Activated naive CD8-positive, alpha-beta T cell treated with anti-CD3 and anti-CD28 coated beads for 36 hours (primary cell): ENCODE measurements around the gene CCDC117. TPM values are rescaled to one million over a fixed set of nuclear protein-coding genes. Genes with fewer than 3 reads are reported as not detected.
"Not testable (repeated sequence)": the region's sequence is repeated elsewhere in the genome, so short reads cannot be mapped to it uniquely, and the experiment has no call there.

Experiments used
- DNase-seq: peaks from one replicate; pipeline ENCODE4 v3.0.0; 2021
- H3K27ac Mint-ChIP-seq: one replicate; pipeline ENCODE4 v1.8.0; 2022; ENCODE audit warnings: mild to moderate bottlenecking, moderate library complexity, mixed read lengths
- H3K27me3 Mint-ChIP-seq: one replicate; pipeline ENCODE4 v1.8.0; 2022; ENCODE audit warnings: mild to moderate bottlenecking, mixed read lengths
- H3K36me3 Mint-ChIP-seq: one replicate; pipeline ENCODE4 v1.8.0; 2021; ENCODE audit warnings: mild to moderate bottlenecking, mixed read lengths
- H3K4me1 Mint-ChIP-seq: one replicate; pipeline ENCODE4 v1.8.0; 2021; ENCODE audit warnings: mixed read lengths
- H3K4me3 Mint-ChIP-seq: one replicate; pipeline ENCODE4 v1.8.0; 2022; ENCODE audit warnings: mild to moderate bottlenecking, moderate library complexity, mixed read lengths
- H3K9me3 Mint-ChIP-seq: one replicate; pipeline ENCODE4 v1.8.0; 2022; ENCODE audit warnings: mixed read lengths
- total RNA-seq, 2 experiments: library from RNA; stranded (reverse); gene quantifications; one replicate each; pipeline ENCODE4 v1.2.3, GENCODE V29; 2021

Gene CCDC117
- total RNA-seq, 2 experiments from 2014 or later, result 27.6 to 29.2 TPM

DNA sequence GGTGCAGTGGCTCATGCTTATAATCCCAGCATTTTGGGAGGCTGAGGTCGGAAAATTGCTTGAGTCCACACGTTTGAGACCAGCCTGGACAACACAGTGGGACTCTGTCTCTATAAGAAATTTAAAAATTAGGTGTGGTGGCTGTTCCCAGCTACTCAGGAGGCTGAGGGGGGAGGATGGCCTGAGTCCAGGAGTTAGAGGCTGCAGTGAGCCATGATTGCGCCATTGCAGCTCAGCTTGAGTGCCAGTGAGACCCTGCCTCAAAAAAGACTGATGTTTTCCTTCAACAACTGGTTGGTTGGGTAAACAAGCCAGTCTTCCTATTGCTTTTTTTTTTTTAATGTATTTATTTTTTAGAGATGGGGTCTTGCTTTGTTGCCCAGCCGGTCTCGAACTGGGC is 18.6 kb downstream of the CCDC117 start:
- no peak overlapping the region for H3K27ac Mint-ChIP-seq

DNA sequence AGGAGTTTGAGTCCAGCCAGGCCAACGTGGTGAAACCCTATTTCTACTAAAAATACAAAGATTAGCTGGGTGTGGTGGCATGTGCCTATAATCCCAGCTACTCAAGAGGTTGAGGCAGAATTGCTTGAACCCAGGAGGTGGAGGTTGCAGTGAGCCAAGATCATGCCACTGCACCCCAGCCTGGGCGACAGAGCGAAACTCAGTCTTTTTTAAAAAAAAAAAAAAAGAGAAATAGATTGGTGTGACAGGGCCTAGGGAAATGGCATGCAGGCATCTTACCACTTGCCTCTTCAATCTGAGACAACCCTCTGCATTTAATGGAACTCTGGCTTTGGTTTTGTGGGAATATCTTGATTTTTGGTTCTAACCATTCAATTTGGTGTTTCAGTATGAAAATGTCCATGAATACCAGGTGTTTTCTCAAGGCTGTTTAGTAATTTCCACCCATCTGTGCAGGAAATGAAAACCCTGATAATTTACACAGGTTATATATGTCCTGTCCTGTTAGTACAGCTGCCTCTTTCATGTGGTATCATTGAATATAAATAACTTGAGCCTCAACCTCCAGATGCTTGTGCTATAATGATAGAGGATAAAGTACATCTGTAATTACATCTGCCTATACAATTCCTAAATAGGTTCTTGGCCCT is 19.5 kb downstream of the CCDC117 start:
- Mint-ChIP-seq H3K9me3 (no peaks in the 10 kb centered on the region), H3K4me1 (peaks cover 56% of the 10 kb centered on the region), H3K36me3 (peaks cover 37% of the 10 kb centered on the region), H3K27ac (peak overlapping the region; percentile 17), H3K4me3 (no peak overlapping the region), H3K27me3 (no peaks in the 10 kb centered on the region)
- no peak for DNase-seq

More for the DNA sequence above, 18.6 kb downstream of the CCDC117 start:
- peaks cover 47% of the 10 kb centered on the region for H3K4me1 Mint-ChIP-seq
- H3K4me3 Mint-ChIP-seq, result no peak overlapping the region
- peaks cover 33% of the 10 kb centered on the region for H3K36me3 Mint-ChIP-seq
- no peaks in the 10 kb centered on the region for H3K9me3 Mint-ChIP-seq
- no peak for DNase-seq
- H3K27me3 Mint-ChIP-seq, result no peaks in the 10 kb centered on the region

DNA sequence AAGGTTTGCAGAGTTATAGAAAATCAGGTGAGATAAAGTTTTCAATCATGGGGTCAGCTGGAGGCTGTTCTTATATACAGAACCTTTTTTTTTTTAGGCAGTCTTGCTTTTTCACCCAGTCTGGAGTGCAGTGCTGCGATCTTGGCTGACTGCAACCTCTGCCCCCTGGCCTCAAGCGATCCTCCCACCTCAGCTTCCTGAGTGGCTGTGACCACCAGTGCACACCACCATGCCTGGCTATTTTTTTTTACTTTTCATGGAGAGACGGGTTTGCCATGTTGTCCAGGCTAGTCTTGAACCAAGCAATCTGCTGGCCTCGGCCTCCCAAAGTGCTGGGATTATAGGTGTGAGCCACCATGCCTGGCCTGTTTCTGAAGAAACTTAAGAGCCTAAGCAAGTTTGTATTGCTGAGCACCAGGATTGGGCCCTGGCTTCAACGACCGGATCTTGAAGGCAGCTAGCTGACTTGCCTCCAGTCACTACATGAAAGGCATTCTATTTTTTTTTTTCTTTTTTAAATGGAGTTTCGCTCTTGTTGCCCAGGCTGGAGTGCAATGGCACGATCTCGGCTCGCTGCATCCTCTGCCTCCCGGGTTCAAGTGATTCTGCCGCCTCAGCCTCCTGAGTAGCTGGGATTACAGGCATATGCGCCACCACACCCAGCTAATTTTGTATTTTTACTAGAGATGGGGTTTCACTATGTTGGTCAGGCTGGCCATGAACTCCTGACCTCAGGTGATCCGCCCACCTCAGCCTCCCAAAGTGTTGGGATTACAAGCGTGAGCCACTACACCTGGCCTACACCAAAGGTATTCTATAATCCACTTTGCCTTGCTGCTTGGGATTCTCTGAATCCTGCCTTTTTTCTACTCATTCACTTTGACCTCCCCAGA is 20.2 kb downstream of the CCDC117 start:
- Mint-ChIP-seq H3K36me3 (peaks cover 41% of the 10 kb centered on the region), H3K27me3 (no peaks in the 10 kb centered on the region), H3K9me3 (no peaks in the 10 kb centered on the region), H3K4me3 (no peak overlapping the region), H3K4me1 (peaks cover 57% of the 10 kb centered on the region), H3K27ac (peak overlapping the region; percentile 17)
- DNase-seq, result no peak

DNA sequence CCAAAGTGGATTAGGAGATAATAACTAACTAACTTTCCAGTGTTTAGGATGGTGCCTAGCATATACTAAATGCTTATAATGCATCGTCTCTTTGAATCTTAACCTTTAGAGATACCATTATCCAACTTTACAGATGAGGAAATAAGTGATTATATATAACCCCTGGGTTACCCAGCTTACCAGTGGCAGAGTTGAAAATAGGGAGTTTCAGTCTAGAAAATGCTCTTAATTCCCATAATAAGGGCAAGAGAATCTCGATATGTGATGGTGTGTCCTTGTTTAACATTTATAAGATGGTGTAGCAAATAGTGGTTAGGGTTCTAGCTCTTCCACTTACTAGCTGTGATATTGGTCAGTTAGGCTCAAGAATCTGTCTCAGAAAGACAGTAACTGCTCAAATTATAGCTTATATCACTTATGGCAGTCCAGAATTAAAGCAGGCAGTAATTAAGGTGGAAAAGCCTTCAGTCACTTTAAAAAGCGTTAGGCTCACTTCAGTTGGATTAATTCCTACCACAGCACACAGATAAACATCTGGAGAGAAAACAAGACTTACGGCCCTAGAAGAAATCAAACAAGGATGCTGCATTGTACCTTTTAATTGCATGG is 21.6 kb downstream of the CCDC117 start:
- no peak for DNase-seq
- H3K36me3 Mint-ChIP-seq, result peaks cover 55% of the 10 kb centered on the region
- H3K27me3 Mint-ChIP-seq, result no peaks in the 10 kb centered on the region
- H3K4me3 Mint-ChIP-seq, result no peak overlapping the region
- H3K27ac Mint-ChIP-seq, result no peak overlapping the region
- peaks cover 65% of the 10 kb centered on the region for H3K4me1 Mint-ChIP-seq
- H3K9me3 Mint-ChIP-seq, result no peaks in the 10 kb centered on the region

DNA sequence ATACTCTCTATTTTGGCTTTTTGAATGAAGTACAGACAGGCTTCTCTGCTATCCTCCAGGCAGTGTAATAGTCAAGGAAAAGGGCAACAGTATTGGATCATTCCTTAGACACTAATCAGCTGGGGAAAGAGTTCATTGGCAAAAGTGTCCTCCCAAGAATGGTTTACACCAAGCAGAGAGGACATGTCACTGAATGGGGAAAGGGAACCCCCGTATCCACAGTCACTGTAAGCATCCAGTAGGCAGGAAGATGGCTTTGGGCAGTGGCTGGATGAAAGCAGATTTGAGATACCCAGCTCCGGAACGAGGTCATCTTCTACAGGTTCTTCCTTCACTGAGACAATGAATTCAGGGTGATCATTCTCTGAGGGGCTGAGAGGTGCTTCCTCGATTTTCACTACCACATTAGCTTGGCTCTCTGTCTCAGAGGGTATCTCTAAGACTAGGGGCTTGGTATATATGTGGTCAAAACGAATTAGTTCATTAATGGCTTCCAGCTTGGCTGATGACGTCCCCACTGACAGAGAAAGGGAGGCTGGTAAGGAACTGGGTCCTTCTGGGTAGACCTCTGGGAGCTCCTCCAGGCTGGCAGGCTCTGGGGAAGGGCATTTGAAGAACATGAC is 22.7 kb downstream of the CCDC117 start:
- Mint-ChIP-seq H3K4me3 (no peak overlapping the region), H3K4me1 (peaks cover 63% of the 10 kb centered on the region), H3K27ac (peak overlapping the region; percentile 29), H3K36me3 (peaks cover 58% of the 10 kb centered on the region), H3K9me3 (no peaks in the 10 kb centered on the region), H3K27me3 (no peaks in the 10 kb centered on the region)
- DNase-seq, result no peak

DNA sequence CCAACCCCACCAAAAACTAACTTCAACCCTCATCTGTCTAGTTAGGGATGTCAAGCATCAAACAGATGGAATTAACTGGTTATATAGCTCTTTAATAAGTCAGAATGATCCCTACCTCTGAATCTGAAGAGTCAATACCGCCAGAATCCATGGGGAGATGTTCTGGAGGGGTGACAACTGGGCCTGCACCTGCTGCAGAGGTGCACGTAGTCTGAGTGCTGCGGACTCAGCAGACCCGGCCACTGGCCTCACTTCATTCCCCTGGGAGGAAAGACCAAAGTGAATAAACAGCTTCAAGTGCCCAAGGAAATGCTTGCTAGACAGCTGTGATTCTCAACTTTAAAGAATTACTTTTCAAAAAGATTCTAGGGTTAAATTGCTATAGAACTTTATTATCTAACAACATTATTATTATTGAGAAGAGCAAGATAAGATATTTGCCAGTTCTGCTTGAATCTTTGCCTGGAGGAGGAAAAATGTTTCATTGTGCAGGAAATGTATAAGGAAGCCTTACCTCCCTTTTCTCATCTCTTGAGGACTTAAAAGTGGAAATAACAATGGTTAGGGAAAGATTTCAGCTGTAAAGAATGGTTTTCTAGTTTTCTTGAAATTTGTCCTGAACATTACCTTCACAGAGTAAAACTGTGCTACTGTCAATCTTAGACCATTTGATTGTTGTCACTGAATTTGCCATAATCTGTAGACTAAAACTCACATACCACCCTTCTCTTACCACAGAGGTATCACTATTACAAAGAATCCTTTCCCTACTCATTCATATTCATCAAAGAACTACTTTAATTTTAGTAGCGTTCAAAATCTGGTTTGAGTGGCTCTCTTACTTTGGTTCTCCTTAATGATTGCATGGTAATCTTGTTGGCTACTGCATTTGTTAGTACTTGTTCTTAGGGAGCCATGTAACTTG is 23.7 kb downstream of the CCDC117 start:
- Mint-ChIP-seq H3K27me3 (no peaks in the 10 kb centered on the region), H3K9me3 (no peaks in the 10 kb centered on the region), H3K4me1 (peaks cover 61% of the 10 kb centered on the region), H3K36me3 (peaks cover 58% of the 10 kb centered on the region), H3K27ac (peak overlapping the region; percentile 63), H3K4me3 (no peak overlapping the region)
- no peak for DNase-seq

DNA sequence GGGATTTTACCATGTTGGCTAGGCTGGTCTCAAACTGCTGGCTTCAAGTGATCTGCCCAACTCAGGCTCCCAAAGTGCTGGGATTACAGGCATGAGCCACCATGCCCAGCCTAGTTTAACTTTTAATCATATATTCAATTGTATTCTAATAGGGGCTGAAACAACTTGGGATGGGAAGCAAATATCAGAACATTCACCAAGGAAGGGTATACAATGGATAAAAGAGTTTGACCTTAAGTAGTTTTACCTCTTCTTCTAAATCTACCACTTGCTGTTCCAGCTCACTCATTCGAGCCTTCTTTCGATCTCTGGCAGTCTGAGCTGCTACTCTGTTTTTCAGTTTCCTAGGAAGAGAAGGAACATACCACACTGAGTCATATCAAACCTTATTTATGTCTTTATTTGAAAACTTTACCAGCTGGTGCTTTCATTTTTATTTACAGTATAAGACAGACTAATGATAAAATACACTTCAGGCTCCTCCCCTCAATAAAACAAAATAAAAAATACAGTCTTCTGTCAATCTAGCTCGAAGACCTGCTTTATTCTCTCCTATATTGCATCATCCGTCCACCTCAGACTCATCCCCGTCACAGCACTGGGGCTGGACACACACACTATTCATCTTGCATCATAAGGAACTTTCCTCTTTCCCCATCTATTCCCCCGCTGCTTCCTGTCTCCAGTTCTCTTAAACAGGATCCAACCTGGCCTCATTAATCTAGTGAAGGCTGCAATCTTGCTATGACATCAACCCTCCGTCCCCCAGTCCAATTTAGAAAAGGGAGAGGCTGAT is 26.5 kb downstream of the CCDC117 start:
- Mint-ChIP-seq H3K4me1 (peaks cover 57% of the 10 kb centered on the region), H3K9me3 (no peaks in the 10 kb centered on the region), H3K4me3 (peak overlapping the region; percentile 92), H3K27me3 (no peaks in the 10 kb centered on the region), H3K36me3 (peaks cover 48% of the 10 kb centered on the region), H3K27ac (peak overlapping the region; percentile 95)
- DNase-seq, result peak; percentile 40

DNA sequence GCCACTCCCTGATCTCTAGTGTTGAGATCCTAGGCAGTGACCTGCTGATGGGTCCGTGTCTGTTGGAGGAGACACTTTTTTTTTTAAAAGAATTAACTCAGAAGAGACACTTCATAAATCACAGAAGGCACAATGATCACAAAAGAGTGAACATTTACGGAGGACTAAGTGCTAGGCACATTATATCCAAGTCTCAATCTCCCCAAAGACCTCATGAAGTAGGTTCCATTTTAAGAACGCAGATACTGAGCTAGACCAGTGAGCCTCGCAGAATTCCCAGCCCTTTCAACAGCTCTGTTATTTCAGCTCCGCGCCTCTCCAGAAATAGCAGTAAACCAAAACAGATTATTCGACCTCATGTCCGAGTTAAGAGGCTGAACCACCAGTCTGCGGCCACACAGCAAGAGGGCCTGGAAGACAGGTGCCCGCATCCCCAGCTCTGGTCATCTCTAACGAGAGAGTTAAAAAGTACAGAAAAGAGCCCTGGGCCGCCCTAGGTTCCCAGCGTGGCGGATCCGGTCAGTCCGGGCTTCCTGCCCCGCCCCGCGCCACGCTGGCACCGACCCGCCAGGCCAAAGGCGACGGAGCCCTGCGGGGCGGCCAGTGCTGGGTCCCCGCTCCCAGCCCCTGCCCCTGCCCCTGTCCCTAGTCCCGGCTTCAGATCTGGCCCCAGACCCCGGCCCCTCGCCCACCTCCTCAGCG is 27.3 kb downstream of the CCDC117 start:
- Mint-ChIP-seq H3K4me3 (peak overlapping the region; percentile 92), H3K4me1 (peaks cover 52% of the 10 kb centered on the region), H3K36me3 (peaks cover 45% of the 10 kb centered on the region), H3K9me3 (no peaks in the 10 kb centered on the region), H3K27me3 (no peaks in the 10 kb centered on the region), H3K27ac (peak overlapping the region; percentile 98)
- DNase-seq, result peak; percentile 50

DNA sequence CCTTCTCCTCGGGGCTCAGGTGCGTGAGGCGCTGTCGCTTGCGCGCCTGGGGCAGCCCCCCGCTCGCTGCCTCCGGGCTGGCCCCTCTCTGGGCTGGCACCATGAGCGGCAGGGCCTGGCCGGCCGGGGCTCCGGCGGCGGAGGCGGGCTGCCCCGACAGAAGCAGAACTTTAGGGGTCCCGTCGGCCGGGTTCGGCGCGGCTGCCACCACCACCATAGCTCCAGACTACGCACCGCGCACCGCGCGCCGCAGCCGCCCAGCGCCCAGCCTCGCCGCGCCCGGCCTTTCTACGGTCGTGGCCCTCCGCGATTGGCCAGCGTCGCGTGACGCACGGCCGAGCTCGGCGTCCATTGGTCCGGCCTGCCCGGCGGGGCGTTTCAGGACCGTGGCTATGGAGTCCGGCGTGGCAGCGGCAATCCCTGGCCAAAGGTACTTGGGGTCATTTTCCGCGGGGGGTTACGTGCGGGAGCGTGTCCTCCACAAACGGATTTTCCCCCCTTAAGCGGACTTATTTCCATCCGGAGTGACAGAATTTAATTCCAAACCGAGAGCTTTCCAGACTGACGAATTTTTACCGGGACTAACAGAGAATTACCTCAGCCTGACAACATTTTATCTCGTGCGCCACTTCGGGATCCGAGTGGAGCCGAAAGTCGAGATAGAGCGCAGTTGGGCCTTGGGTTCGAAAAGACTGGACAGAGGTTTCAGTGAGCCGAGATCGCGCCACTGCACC is 28.0 kb downstream of the CCDC117 start, which contains the start of gene XBP1:
Gene XBP1 (minus strand): TSS at position 262 of the 734 bp plus-strand sequence.
- Mint-ChIP-seq H3K27ac (peak within 1 kb of the TSS; percentile 98), H3K36me3 (peaks cover 38% of the 10 kb centered on the region), H3K4me1 (peaks cover 46% of the 10 kb centered on the region), H3K27me3 (no peaks in the 10 kb centered on the region), H3K9me3 (no peaks in the 10 kb centered on the region), H3K4me3 (peak within 1 kb of the TSS; percentile 92)
- peak; percentile 93 for DNase-seq

DNA sequence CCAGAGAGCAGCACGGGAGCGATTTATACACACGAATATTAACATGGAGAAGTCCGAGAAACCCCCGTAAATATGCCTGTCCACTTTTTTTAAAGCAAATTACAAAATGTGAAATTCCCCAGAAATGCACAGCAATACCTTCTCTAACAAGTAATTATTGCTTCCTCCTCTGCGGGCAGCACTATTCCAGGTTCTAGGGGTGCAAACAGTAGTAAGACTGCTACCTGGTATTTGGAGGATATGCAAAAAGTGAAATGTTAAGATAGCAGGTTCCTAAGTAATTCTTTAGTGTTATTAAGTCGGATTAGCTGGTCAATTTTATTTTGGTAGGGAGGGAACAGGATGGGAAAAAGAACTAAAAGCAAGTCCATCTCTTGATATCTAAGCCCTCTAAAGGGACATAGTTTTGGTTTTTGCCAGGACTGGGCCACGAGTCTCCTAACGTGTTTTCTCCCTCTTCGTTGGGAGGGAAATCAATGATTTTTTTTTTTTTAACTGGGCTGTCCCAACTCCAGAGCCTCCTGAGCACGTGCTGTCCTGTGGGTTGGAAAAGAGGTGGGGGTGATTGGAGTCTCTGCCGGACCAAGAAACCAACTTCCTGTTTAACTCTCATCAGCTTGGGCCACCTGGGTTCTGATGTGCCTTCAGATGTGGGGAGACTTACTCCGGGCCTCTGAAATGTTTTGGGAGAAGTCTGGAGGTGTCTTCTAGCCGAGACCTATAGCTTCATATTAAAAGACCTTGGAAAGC is 29.5 kb downstream of the CCDC117 start:
- Mint-ChIP-seq H3K27me3 (no peaks in the 10 kb centered on the region), H3K4me3 (peak overlapping the region; percentile 80), H3K36me3 (peaks cover 25% of the 10 kb centered on the region), H3K9me3 (no peaks in the 10 kb centered on the region), H3K27ac (peak overlapping the region; percentile 83), H3K4me1 (peaks cover 33% of the 10 kb centered on the region)
- no peak for DNase-seq

DNA sequence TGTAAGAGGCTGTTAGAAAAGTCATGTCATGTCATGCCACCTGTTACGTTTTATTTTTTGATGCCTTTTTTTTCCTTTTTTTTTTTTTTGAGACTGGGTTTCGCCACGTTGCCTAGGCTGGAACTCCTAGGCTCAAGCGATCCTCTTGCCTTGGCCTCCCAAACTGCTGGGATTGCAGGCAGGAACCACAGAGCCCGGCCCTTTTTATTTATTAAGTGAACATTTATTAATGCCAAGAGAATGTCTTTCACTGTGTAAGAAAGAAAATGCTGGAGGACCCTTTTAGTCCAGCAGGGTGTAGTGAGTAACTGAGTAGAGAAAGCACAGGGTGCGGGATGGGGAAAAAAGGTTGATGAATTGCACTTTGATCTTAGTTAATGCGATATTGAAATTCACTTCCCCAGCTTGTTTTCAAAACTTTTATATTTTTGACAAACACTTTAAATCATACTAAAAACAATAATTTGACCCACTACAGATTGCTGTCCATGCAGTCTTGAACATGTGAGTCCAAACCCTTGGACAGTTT is 30.2 kb downstream of the CCDC117 start:
- H3K4me3 Mint-ChIP-seq, result peak overlapping the region; percentile 80
- H3K36me3 Mint-ChIP-seq, result peaks cover 22% of the 10 kb centered on the region
- no peaks in the 10 kb centered on the region for H3K9me3 Mint-ChIP-seq
- no peak for DNase-seq
- no peaks in the 10 kb centered on the region for H3K27me3 Mint-ChIP-seq
- H3K27ac Mint-ChIP-seq, result peak overlapping the region; percentile 83
- peaks cover 32% of the 10 kb centered on the region for H3K4me1 Mint-ChIP-seq

DNA sequence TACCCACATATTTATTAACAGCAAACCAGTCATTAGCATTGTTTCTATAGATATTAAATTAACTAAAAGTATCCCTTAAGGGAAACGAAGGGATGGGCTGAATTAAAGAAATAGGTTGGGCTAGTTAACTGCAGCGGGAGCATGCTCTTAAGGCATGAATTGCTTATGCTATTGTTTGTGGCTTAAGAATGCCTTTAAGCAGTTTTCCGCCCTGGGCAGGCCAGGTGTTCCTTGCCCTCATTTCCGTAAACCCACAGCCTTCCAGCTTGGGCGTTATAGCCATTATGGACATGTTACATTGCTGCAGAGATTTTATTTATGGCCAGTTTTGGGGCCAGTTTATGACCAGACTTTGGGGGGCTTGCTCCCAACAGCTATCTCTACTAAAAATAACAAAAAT is 32.9 kb downstream of the CCDC117 start:
- H3K4me1 Mint-ChIP-seq, result peaks cover 31% of the 10 kb centered on the region
- not testable (repeated sequence) for H3K9me3 Mint-ChIP-seq, DNase-seq, H3K36me3 Mint-ChIP-seq, H3K27me3 Mint-ChIP-seq, H3K4me3 Mint-ChIP-seq, H3K27ac Mint-ChIP-seq
